ENCODE data around the gene SPDYC. TPM values are rescaled to one million over a fixed set of nuclear protein-coding genes. Genes with fewer than 3 reads are reported as not detected.
"Not testable (repeated sequence)": the region's sequence is repeated elsewhere in the genome, so short reads cannot be mapped to it uniquely, and the experiment has no call there.

The SPDYC gene
- total RNA-seq, 1 donor from 2014 or later, result not detected

GRCh38 chr11:65148657-65149056 is 21.4 kb upstream of the SPDYC start:
- Mint-ChIP-seq H3K9me3 (ENCODE audit: low read depth) (no peaks in the 10 kb centered on the region), H3K27me3 (peaks cover 27% of the 10 kb centered on the region), H3K4me3 (ENCODE audit: low read depth) (no peak overlapping the region), H3K4me1 (ENCODE audit: low read depth) (no peaks in the 10 kb centered on the region), H3K36me3 (ENCODE audit: insufficient read depth) (no peaks in the 10 kb centered on the region), H3K27ac (no peak overlapping the region)
- TF ChIP-seq CTCF (IDR thresholded peaks at IDR 0.05; ENCODE audit: unreplicated experiment), result no peak
- DNase-seq (ENCODE audit: low spot score, unreplicated experiment), result no peak

GRCh38 chr11:65150131-65150508 is 19.9 kb upstream of the SPDYC start:
- DNase-seq (ENCODE audit: low spot score, unreplicated experiment); H3K36me3 Mint-ChIP-seq (ENCODE audit: insufficient read depth); H3K27ac Mint-ChIP-seq; H3K4me3 Mint-ChIP-seq (ENCODE audit: low read depth); H3K9me3 Mint-ChIP-seq (ENCODE audit: low read depth); H3K4me1 Mint-ChIP-seq (ENCODE audit: low read depth): not testable (repeated sequence)
- H3K27me3 Mint-ChIP-seq, result peaks cover 24% of the 10 kb centered on the region

DNA sequence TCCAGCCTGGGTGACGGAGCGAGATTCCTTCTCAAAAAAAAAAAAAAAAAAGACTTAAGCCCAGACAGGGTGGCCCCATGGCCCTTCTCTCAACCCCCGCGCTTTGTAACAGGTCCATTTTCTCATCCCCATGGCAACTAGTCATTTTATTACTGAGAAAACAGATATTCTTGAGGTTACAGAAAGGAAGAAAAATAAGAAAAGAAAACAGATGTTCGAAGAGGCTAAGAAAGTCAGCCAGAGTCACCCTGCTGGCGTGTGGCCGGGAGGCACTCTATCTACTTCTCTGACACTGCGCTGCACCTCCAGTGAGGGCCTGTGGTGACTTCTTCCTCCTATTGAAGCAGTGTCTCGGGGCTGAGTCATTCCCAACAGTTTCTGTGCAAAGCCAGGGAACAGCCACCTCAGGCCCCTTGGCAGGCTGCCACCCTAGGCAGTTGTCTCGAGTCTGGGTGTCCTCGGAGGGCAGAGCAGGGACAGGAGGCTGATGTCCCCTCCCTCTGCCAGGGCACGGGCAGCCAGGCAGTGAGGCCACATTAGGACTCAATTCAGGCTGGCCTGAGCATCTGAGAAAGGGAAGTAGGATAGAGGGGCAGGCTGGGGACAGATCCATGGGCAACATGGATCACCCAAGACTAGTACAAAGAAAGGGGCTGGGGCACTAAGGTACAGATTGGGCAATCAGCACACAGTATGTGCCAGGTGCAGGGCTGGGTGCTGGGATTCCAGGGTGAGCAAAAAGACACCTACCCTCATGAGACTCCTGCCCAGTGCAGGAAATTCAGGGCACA is 19.3 kb upstream of the SPDYC start:
- no peaks in the 10 kb centered on the region for H3K4me1 Mint-ChIP-seq (ENCODE audit: low read depth)
- no peaks in the 10 kb centered on the region for H3K36me3 Mint-ChIP-seq (ENCODE audit: insufficient read depth)
- no peak overlapping the region for H3K27ac Mint-ChIP-seq
- H3K9me3 Mint-ChIP-seq (ENCODE audit: low read depth), result no peaks in the 10 kb centered on the region
- no peak for DNase-seq (ENCODE audit: low spot score, unreplicated experiment)
- H3K4me3 Mint-ChIP-seq (ENCODE audit: low read depth), result no peak overlapping the region
- no peak for TF ChIP-seq CTCF (IDR thresholded peaks at IDR 0.05; ENCODE audit: unreplicated experiment)
- peaks cover 24% of the 10 kb centered on the region for H3K27me3 Mint-ChIP-seq

GRCh38 chr11:65151331-65151899 is 18.6 kb upstream of the SPDYC start:
- Mint-ChIP-seq H3K9me3 (ENCODE audit: low read depth) (no peaks in the 10 kb centered on the region), H3K27me3 (peaks cover 24% of the 10 kb centered on the region), H3K36me3 (ENCODE audit: insufficient read depth) (no peaks in the 10 kb centered on the region), H3K4me3 (ENCODE audit: low read depth) (no peak overlapping the region), H3K27ac (no peak overlapping the region), H3K4me1 (ENCODE audit: low read depth) (no peaks in the 10 kb centered on the region)
- no peak for DNase-seq (ENCODE audit: low spot score, unreplicated experiment)
- TF ChIP-seq CTCF (IDR thresholded peaks at IDR 0.05; ENCODE audit: unreplicated experiment), result no peak

DNA sequence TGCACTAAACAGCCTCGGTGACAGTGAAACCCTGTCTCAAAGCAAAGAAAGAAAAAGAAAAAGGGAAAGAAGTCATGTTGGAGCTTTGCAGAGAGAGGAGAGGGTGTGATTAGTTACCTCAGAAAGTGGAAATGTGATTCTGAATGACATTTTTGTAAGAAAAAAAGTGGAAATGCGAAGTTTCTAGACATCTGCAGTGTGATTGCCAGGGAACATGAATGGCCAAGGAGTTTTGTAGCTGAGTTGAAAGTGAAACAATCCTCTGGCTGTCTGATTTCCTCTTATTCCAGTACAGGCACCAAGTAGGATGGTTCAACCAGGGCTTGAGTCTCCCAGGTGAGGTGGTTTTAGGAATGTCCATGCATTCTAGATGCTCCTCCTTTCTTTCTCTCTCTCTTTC is 17.9 kb upstream of the SPDYC start:
- no peaks in the 10 kb centered on the region for H3K4me1 Mint-ChIP-seq (ENCODE audit: low read depth)
- H3K9me3 Mint-ChIP-seq (ENCODE audit: low read depth), result no peaks in the 10 kb centered on the region
- TF ChIP-seq CTCF (IDR thresholded peaks at IDR 0.05; ENCODE audit: unreplicated experiment), result no peak
- peaks cover 24% of the 10 kb centered on the region for H3K27me3 Mint-ChIP-seq
- no peaks in the 10 kb centered on the region for H3K36me3 Mint-ChIP-seq (ENCODE audit: insufficient read depth)
- no peak for DNase-seq (ENCODE audit: low spot score, unreplicated experiment)
- no peak overlapping the region for H3K4me3 Mint-ChIP-seq (ENCODE audit: low read depth)
- H3K27ac Mint-ChIP-seq, result no peak overlapping the region

- H3K4me1 Mint-ChIP-seq (ENCODE audit: low read depth), result peaks cover 3% of the 10 kb centered on the region
- no peak for TF ChIP-seq CTCF (IDR thresholded peaks at IDR 0.05; ENCODE audit: unreplicated experiment)
- DNase-seq (ENCODE audit: low spot score, unreplicated experiment), result no peak
- no peak overlapping the region for H3K4me3 Mint-ChIP-seq (ENCODE audit: low read depth)
- peaks cover 17% of the 10 kb centered on the region for H3K27me3 Mint-ChIP-seq
- H3K9me3 Mint-ChIP-seq (ENCODE audit: low read depth), result no peaks in the 10 kb centered on the region
- no peaks in the 10 kb centered on the region for H3K36me3 Mint-ChIP-seq (ENCODE audit: insufficient read depth)
- no peak overlapping the region for H3K27ac Mint-ChIP-seq
Measured at GRCh38 chr11:65156256-65156655, 13.8 kb upstream of the SPDYC start.

All from progenitor cell of endocrine pancreas (in vitro differentiated cells).